ENCODE data around the gene KCTD16. TPM values are rescaled to one million over a fixed set of nuclear protein-coding genes. Genes with fewer than 3 reads are reported as not detected.
A peak's percentile ranks its signal among the peaks of the same experiment; 100 is the strongest.

KCTD16 gene
- total RNA-seq, 1 donor from 2014 or later = 24.3 TPM

DNA sequence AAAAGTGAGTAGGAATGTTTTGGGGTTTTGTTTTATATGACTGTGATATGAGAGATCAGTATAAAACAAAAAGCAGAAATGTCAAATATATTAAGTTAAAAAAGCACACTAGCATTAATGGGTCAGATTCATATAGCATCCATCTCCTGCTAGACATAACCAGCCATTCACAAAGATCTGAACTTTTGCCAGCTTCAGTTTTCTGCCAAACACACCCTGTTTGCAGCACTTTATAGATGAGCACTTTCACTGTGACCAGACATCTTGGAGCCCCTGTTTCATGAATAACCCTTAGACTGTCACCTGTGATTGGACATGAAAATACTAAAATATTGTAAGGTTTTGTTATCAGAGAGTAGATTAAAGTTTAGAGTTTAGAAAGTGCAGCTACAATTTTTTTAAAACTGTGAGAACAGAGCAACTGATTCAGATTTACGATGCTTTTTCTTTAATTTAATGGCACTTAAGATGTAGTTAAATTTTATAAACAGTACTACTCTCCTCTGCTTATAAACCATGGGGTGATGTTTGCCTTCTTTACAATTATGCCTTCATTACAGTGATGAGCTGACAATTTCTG is 142.6 kb downstream of the KCTD16 start:
- Mint-ChIP-seq H3K27me3 (no peaks in the 10 kb centered on the region), H3K4me3 (ENCODE audit: low read depth) (no peak overlapping the region), H3K27ac (no peak overlapping the region), H3K9me3 (ENCODE audit: low read depth) (peaks cover 4% of the 10 kb centered on the region), H3K4me1 (ENCODE audit: low read depth) (peaks cover 23% of the 10 kb centered on the region), H3K36me3 (ENCODE audit: insufficient read depth) (peaks cover 5% of the 10 kb centered on the region)
- TF ChIP-seq, protein P1, sequence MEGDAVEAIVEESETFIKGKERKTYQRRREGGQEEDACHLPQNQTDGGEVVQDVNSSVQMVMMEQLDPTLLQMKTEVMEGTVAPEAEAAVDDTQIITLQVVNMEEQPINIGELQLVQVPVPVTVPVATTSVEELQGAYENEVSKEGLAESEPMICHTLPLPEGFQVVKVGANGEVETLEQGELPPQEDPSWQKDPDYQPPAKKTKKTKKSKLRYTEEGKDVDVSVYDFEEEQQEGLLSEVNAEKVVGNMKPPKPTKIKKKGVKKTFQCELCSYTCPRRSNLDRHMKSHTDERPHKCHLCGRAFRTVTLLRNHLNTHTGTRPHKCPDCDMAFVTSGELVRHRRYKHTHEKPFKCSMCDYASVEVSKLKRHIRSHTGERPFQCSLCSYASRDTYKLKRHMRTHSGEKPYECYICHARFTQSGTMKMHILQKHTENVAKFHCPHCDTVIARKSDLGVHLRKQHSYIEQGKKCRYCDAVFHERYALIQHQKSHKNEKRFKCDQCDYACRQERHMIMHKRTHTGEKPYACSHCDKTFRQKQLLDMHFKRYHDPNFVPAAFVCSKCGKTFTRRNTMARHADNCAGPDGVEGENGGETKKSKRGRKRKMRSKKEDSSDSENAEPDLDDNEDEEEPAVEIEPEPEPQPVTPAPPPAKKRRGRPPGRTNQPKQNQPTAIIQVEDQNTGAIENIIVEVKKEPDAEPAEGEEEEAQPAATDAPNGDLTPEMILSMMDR (IDR thresholded peaks at IDR 0.05; ENCODE audit: unreplicated experiment) = no peak
- DNase-seq (ENCODE audit: low spot score, unreplicated experiment) = no peak

GRCh38 chr5:144315026-144315425 is 144.4 kb downstream of the KCTD16 start:
- no peak for DNase-seq (ENCODE audit: low spot score, unreplicated experiment)
- TF ChIP-seq, protein P1 (IDR thresholded peaks at IDR 0.05; ENCODE audit: unreplicated experiment) = no peak
- Mint-ChIP-seq H3K27me3 (no peaks in the 10 kb centered on the region), H3K4me1 (ENCODE audit: low read depth) (peaks cover 26% of the 10 kb centered on the region), H3K9me3 (ENCODE audit: low read depth) (no peaks in the 10 kb centered on the region), H3K36me3 (ENCODE audit: insufficient read depth) (peaks cover 2% of the 10 kb centered on the region), H3K27ac (no peak overlapping the region), H3K4me3 (ENCODE audit: low read depth) (no peak overlapping the region)

DNA sequence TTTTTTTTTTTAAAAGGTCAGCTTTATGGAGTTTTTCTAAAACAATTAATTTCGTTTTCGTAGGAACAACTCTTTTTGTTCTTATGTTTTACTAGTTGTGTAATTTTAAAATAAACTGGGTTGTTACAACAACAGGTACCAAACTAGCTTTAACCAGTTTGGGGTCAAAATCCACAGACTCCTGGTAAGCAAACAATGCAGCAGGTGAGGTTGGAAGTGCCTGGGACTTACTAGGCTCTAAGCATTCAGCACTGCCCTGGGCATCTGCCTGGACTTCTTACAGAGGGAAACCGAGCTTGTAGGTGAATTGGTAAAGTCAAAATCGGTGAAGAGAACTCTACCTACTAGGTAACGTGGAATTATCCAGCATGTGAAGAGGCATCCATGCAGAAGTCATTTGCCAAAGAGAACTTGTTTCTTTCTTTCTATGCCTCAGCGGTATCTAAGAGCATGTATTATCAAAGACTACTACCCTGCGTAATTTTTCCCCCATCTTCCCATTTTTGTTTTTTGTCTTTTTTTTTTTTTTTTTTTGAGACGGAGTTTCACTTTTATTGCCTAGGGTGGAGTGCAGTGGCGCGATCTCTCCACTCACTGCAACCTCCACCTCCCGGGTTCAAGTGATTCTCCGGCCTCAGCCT is 145.4 kb downstream of the KCTD16 start:
- Mint-ChIP-seq H3K27ac (peak overlapping the region; percentile 78), H3K27me3 (no peaks in the 10 kb centered on the region), H3K9me3 (ENCODE audit: low read depth) (no peaks in the 10 kb centered on the region), H3K4me3 (ENCODE audit: low read depth) (no peak overlapping the region), H3K4me1 (ENCODE audit: low read depth) (peaks cover 27% of the 10 kb centered on the region), H3K36me3 (ENCODE audit: insufficient read depth) (peaks cover 2% of the 10 kb centered on the region)
- TF ChIP-seq, protein P1 (IDR thresholded peaks at IDR 0.05; ENCODE audit: unreplicated experiment) = no peak
- DNase-seq (ENCODE audit: low spot score, unreplicated experiment) = no peak

GRCh38 chr5:144318011-144318410 is 147.3 kb downstream of the KCTD16 start:
- H3K9me3 Mint-ChIP-seq (ENCODE audit: low read depth) = no peaks in the 10 kb centered on the region
- H3K4me3 Mint-ChIP-seq (ENCODE audit: low read depth) = no peak overlapping the region
- TF ChIP-seq, protein P1 (IDR thresholded peaks at IDR 0.05; ENCODE audit: unreplicated experiment) = no peak
- DNase-seq (ENCODE audit: low spot score, unreplicated experiment) = no peak
- H3K27me3 Mint-ChIP-seq = no peaks in the 10 kb centered on the region
- H3K27ac Mint-ChIP-seq = no peak overlapping the region
- H3K36me3 Mint-ChIP-seq (ENCODE audit: insufficient read depth) = peaks cover 2% of the 10 kb centered on the region
- peaks cover 23% of the 10 kb centered on the region for H3K4me1 Mint-ChIP-seq (ENCODE audit: low read depth)

DNA sequence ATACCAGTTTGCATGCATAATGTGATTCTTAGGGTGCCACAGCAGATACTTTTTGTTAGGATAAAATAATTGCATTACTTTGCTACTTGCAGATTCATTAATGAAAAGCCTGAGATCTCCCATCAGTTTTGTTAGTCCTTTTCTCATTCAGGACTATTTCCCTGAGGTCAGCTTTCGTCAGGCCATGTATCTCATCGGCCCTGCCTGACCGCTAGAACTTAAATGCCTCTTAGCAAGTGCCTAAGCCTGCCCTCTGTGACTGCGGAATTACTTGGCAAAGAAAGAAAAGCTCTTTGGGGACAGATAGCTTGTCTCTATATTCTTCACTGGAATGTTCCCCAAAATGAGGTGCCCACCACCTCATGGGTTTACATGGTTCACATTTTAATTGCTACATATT is 147.8 kb downstream of the KCTD16 start:
- Mint-ChIP-seq H3K9me3 (ENCODE audit: low read depth) (no peaks in the 10 kb centered on the region), H3K4me3 (ENCODE audit: low read depth) (no peak overlapping the region), H3K27me3 (no peaks in the 10 kb centered on the region), H3K4me1 (ENCODE audit: low read depth) (peaks cover 23% of the 10 kb centered on the region), H3K27ac (no peak overlapping the region), H3K36me3 (ENCODE audit: insufficient read depth) (peaks cover 2% of the 10 kb centered on the region)
- TF ChIP-seq, protein P1 (IDR thresholded peaks at IDR 0.05; ENCODE audit: unreplicated experiment) = no peak
- DNase-seq (ENCODE audit: low spot score, unreplicated experiment) = no peak

Data from progenitor cell of endocrine pancreas (in vitro differentiated cells).